ENCODE data around the gene TEKTIP1.

DNA sequence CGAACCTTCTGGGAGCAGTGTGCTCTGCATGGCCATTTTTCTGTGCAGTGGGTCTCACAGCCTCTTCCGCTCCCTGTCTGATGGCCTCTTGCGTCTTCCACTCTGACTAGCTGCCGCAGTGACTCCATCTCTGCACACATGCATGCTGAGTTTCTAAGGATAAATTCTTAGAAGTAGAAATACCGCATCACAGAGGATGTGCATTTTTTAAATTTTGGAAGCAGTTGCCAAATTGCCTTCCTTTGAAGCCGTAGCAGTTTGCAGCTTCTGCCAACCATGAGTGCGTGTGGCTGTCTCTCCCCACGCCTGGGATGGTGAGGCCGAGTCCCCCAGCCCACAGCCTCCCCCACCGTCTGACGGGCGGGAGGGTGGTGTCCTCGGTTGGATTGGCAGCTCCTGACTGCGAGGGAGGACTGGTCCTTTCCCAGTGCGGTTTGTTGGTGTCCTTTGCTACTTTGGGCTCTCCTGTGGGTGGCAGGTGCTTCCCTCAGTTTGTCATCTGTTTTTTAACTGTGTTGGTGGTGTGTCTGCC lies 23.0 kb upstream of the TEKTIP1 start:
- TF ChIP-seq EP300 (IDR thresholded peaks at IDR 0.05; ENCODE audit: borderline replicate concordance) (no peak), YY1 (IDR thresholded peaks at IDR 0.05; ENCODE audit: low read depth) (no peak), EGR1 (IDR thresholded peaks at IDR 0.05) (no peak), CREB1 (IDR thresholded peaks at IDR 0.05; ENCODE audit: low read depth) (no peak), RAD21 (IDR thresholded peaks at IDR 0.05; ENCODE audit: low read depth) (no peak), TAF1 (IDR thresholded peaks at IDR 0.05; ENCODE audit: low read depth) (no peak)
- TF ChIP-seq, protein P1, sequence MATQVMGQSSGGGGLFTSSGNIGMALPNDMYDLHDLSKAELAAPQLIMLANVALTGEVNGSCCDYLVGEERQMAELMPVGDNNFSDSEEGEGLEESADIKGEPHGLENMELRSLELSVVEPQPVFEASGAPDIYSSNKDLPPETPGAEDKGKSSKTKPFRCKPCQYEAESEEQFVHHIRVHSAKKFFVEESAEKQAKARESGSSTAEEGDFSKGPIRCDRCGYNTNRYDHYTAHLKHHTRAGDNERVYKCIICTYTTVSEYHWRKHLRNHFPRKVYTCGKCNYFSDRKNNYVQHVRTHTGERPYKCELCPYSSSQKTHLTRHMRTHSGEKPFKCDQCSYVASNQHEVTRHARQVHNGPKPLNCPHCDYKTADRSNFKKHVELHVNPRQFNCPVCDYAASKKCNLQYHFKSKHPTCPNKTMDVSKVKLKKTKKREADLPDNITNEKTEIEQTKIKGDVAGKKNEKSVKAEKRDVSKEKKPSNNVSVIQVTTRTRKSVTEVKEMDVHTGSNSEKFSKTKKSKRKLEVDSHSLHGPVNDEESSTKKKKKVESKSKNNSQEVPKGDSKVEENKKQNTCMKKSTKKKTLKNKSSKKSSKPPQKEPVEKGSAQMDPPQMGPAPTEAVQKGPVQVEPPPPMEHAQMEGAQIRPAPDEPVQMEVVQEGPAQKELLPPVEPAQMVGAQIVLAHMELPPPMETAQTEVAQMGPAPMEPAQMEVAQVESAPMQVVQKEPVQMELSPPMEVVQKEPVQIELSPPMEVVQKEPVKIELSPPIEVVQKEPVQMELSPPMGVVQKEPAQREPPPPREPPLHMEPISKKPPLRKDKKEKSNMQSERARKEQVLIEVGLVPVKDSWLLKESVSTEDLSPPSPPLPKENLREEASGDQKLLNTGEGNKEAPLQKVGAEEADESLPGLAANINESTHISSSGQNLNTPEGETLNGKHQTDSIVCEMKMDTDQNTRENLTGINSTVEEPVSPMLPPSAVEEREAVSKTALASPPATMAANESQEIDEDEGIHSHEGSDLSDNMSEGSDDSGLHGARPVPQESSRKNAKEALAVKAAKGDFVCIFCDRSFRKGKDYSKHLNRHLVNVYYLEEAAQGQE (IDR thresholded peaks at IDR 0.05; ENCODE audit: low read depth): no peak
- TF ChIP-seq, protein P2, sequence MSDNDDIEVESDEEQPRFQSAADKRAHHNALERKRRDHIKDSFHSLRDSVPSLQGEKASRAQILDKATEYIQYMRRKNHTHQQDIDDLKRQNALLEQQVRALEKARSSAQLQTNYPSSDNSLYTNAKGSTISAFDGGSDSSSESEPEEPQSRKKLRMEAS (IDR thresholded peaks at IDR 0.05): no peak

Measured in Ishikawa (cell line).